GM18907 (cell line): ENCODE results near the gene UBXN6.
A peak's percentile ranks its signal among the peaks of the same experiment; 100 is the strongest.

ENCODE experiments used
- ATAC-seq: cut with Tn5 transposase; IDR thresholded peaks from one replicate; pipeline ENCODE4 v1.9.1; 2021; ENCODE audit warnings: mild to moderate bottlenecking, moderate library complexity; ENCODE audit not compliant: unreplicated experiment

UBXN6 gene

DNA sequence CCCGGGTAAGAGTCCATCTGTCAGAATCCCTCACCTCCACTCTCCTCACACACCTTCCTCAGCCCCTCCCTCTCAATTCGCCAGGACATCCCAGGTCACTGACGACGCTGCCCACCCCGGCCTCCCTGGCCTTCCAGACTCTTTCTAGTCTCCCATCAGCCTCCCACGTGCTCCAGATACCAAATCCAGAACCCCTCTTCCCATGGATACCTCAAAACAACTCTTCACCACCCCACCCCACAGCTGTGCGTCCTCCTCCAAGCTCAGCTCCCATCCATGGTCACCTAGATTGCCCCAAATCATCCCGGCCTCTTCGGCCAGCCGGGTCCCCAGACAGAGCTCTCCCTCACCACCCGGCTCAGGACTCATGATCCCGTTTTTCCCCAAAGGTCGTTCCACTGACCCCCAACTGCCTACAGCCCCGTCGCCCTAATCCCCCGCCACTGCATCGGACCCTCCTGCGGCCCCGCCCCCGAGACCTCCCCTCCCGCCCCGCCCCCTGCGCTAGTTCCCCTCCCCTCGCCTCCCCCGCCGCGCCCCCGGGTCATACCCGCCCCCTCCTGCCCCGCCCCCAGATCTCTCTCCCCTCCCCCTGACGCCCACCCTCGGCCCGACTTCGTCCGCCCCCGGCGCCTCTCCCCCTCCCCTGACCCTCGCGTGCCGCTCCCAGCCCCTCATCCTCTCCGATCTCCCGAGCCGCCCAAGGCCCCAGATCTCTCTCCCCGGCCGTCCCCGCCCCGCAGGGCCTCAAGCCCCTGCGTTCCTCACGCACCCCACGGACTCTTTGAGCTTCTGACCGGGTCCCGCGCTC is 546 bp downstream of the UBXN6 start:
- ATAC-seq, result peak; percentile 9

DNA sequence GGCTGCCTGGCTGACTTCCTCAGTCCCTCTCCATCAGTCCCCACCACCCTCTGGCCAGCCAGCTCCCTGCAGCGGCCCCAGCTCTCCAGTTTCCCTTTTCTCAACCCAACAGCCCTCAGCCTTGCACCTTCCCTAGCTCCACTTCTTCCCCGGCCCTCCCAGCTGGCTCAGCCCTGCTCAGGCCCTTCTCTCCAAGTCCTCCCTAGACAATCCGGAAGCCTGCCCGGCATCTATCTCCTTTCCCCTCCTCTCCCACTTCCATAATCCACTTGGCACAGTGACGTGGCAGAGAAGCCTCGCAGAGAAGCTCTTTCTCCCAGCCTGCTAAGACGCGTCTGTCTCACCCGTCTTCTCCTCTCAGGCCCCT is 1.1 kb downstream of the UBXN6 start:
- no peak for ATAC-seq

GRCh38 chr19:4455719-4456475 is 1.7 kb downstream of the UBXN6 start:
- no peak for ATAC-seq

DNA sequence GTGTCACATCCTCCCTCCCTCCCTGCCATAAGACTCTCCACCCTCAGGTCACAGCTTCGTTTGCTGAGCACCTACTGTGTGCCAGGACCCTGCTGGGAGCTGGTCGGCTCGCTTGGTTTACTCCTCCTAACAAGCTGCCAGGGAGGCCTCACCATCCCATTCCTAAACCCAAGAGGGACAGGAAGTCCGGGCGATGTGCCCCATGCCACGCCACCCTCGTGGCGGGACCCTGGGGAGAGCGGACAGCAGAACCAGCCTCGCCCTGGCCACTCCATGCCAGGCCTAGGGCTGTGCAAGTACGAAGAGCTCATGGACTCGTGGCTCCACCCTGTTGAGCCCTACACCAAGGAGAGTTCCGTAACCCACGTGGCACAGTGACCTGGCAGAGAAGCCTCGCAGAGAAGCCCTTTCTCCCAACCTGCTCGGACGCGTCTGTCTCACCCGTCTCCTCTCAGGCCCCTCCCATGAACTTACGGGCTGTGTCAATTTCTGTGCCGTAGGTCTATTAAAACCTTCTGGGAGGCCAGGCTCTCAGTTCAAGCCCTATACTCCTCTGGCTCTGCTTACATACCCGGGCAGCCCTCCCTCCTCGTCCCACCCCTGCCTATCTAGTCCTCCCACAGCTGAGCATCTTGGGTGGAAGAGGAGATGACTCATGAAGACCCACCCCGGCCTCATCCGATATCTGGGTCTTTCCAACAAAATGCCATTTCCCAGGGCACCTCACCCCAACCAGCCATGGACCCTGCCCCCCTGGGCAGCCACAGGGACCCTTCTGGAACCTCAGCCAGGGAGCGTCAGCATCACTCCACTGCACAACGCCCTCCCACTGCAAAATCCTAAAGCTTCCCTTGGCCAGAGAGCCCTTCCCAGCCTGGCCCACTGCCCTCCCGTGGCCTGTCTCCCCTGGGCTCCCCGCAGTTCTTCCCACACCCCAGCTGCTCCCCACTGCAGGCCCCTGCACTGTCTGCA is 2.6 kb downstream of the UBXN6 start:
- no peak for ATAC-seq

DNA sequence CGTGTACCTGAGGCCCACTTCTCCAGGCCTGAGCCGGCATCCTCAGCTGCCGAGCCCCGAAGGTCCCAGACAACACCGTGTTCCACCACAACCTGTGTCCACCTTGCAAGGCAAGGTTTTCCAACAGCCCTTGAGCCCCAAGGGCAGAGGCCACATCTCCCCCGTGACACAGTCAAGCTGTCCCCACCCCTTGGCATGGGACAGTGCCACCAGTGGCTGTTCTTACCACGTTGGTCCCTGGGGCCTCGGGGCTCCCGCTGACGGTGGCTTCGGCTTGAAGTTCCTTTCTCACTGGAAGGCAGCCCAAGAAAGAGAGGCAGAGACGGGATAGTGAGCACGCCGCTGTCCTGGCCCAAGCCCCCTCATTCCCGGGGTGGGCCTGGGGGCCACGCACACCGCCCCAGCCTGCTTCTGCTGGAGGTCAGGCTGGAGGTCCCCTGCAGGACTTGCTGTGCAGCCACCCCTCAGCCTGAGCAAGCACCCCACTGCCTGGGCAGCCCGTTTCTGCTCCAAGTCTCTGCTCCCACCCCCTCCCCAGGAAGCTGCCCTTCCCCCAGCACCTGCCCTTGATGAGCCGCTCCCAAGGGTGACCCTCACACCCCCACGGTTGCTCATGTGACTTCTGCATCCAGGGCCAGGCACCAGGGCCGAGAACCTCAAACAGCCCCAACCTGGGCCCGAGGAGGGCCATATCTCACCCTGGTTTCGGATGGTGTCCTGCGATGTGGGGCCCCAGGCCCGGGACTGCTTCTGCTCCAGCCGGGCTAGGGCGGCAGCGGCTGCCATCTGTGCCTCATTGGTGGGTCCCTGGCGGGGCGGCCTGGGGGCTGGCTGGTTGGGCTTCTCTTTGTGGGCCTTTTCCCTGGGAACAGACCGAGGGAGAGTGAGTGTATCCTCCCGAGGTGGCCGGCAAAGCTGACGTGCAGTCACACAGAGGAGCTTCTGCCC is 4.1 kb downstream of the UBXN6 start:
- ATAC-seq, result no peak

DNA sequence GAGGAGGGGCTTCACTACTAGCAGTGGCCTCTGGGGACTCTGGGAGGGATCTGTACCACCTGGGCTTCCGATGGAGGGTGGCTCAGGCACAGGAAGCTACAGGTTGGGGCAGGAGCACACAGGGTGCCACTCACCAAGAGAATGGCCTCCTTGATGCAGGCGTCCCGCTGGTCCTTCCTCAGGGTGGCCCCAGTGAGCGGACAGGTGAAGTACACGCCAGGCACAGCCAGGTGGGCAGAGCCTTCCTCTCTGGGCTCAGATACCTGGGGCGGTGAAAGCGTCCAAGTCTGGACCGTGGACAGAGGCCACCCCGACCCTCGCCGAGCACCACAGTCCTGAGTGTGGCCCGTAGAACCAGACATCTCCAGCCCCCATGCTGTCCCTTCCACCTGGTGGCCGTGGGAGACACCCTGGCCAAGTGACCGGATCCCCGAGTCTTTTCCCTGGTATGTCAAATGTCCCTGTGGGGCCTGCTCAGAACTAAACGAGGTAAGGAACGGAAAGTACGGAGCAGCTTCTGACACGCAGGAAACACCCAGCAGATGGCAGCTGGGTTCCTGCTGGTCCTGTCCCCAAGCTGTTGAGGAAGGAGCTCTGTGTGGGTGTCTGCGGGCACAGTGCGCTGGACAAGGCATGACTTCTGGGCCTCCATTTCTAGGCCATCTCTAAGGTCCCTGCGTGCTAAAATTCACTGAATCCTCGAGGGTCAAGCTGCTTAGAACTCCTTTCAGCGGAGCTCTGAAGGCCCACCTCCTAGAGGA is 5.2 kb downstream of the UBXN6 start:
- no peak for ATAC-seq

DNA sequence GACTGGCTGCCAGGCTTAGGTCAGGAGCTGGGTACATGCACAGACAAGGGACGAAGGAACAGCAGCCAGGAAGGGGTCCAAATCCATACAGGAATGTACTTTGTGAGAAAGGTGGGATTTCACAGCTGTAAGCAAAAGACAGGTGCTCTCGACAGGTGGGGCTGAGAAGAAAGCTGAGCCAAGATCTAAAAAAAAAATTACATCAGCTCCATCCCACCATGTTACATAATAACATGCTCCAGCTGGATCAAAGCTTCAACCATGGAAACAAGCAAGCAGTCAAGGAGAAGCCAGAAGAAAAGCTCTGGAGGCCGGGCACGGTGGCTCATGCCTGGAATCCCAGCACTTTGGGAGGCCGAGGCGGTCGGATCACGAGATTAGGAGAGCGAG is 8.0 kb downstream of the UBXN6 start:
- ATAC-seq, result no peak

DNA sequence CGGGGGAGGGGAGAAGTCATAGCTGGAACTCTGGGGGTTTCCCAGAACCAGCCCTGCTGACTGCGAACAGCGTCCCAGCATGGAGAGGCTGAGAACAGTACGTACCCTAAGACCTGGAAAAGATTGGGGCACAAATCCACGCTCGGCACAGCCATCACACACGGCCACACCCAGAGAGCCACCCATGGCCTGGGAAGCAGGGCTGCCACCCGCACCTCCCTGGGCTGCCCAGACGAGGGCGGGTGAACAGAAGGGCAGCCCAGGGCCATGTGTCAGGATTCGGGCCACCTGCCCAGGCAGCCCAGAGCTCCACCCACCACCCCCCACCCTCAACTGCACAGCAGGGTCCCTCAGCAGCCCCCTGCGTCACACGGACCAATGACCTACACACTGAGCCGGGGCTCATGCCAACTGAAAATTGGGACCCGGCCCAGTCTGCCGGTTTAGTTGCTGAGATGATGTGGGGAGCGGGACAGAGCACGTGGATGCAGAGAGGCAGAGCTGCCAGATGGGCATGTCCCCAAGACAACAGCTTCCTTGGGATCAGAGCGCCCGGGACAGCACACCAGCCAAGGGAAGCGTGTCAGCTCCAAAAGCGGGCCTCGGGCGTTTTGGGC is 8.5 kb downstream of the UBXN6 start:
- no peak for ATAC-seq

GRCh38 chr19:4448147-4448985 is 9.2 kb downstream of the UBXN6 start:
- ATAC-seq, result no peak

GRCh38 chr19:4447327-4448146 is 10.1 kb downstream of the UBXN6 start:
- no peak for ATAC-seq

DNA sequence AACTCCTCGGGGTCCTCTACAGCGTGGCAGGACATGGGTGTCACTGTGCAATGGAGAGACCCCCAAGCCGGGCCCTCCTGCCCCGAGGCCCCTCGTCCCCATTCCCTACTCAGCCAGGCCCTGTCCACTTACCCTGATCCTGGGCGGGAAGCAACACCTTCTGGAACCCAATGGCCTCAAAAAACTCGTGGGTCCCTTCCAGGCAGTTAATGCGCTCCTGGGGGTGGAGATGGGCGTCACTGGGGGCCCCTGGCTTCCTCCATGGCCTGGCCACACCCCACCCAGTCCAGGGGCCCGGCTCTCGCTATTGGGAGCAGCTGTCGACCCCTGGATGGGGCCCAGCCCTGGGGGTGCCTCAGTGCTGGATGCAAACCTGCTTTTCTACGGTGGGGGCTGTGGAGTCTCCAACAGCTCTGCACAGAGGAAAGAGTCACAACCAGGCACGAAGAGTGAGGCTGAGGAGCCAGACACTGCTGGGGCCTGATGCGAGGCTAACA is 10.8 kb downstream of the UBXN6 start:
- no peak for ATAC-seq

DNA sequence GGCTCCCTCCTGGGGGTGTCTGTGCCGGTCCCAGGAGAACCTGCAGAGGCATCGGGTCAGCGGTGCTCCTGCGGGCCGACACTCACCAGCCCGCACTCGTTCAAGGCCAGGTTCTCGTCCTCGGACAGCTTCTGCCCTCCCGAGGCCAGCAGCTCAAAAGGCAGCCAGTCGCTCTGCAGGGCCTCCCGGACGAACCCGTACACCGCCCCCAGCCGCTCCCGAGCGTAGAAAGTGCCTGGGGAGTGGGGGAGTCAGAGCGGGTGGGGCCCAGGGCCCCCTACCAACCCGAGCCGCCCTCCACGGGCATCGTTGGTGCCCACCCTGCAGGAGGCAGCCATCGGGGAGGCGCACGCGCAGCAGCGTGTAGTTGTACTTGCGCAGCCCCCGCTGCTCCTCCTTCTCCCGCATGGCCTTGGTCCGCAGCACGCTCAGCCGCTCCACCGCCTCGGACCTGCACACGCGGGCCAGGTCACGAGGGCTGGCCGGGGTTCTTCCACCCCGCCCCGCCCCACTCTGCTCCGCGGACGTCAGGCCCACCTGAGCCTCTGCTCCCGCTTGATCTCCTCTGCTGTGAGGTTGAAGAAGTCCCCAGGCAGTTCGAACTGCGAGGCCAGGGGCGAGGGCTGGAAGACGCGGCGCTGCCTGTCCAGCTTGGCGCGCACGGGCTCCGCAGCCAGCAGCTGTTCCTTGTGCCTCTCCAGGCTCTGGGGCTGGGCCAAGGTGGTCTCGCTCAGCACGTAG is 11.5 kb downstream of the UBXN6 start:
- ATAC-seq, result no peak

- ATAC-seq, result no peak
These were observed 12.5 kb downstream of the UBXN6 start for GRCh38 chr19:4444765-4445741.

DNA sequence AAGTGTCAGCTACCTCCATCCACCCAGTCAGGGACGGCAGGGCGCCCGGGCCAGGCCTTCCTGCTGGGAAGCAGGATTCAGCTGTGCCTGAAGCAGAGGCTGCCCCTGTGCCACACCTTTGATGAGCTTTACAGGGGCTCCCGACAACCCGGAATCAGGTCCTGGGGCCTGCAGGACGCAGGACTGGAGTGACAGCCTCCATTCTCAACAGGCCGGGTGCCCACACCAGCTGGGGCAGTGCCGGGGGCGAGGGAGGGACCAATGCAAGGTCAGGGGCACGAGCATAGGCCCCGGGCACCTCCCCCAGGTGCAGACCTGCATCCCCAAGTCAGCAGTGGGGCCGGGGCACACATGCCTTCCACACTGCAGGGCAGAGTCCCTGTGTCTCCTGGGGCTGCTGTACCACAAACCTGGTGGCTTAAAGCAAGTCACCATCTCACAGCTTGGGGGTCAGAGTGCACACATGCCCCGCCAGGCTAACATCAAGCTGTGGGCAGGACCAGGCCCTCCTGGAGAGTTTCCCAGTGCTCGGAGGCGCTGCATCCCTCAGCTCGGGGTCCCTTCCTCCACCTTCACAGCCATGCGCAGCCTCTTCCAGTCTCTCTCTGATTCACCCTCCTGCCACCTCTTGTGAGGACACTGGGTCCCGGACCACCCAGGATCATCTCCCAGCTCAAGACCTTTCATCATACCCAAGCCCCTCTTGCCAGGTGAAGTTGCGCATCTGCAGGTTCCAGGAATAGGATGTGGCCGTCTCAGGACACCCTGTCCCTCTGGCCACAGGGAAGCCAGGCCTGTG is 13.4 kb downstream of the UBXN6 start:
- ATAC-seq, result no peak
